HepG2 (cell line): ENCODE measurements around the gene MCM3AP. TPM values are rescaled to one million over a fixed set of nuclear protein-coding genes. Genes with fewer than 3 reads are reported as not detected.

Experiments used
- CBX5 ChIP-seq: sonication (generic); formaldehyde crosslinking; IDR thresholded peaks from 2 replicates; pipeline ENCODE4 v1.4.0; 2020; ENCODE audit warnings: missing genetic modification reagents, borderline replicate concordance
- LBX2 ChIP-seq: sonication (generic); formaldehyde crosslinking; IDR thresholded peaks from 2 replicates; pipeline ENCODE4 v1.5.0; 2020; ENCODE audit warnings: missing genetic modification reagents, mild to moderate bottlenecking, borderline replicate concordance
- NKX3-1 ChIP-seq: sonication (generic); formaldehyde crosslinking; IDR thresholded peaks from 2 replicates; pipeline ENCODE4 v1.5.0; 2020; ENCODE audit warnings: missing genetic modification reagents
- SYNCRIP ChIP-seq: fragments of 200-400 bp; formaldehyde crosslinking; IDR thresholded peaks from 2 replicates; pipeline ENCODE4 v1.6.1; 2018; ENCODE audit warnings: mild to moderate bottlenecking, low read depth, low read length; ENCODE audit not compliant: insufficient read depth
- TRIM24 ChIP-seq: sonication (generic); formaldehyde crosslinking; IDR thresholded peaks from 2 replicates; pipeline ENCODE4 v1.8.0; 2022; ENCODE audit warnings: mild to moderate bottlenecking, missing genetic modification reagents
- ZBTB40 ChIP-seq, 2 experiments: fragments of 450-650 bp in 1 of 2; sonication (generic) in 1 of 2; formaldehyde crosslinking in 1 of 2; IDR thresholded peaks; 2 replicates each; pipeline versions ENCODE4 v1.6.1 to v1.8.0; 2016 to 2022; ENCODE audit warnings: antibody characterized with exemption in 1 of 2, mild to moderate bottlenecking in 1 of 2, missing genetic modification reagents in 1 of 2
- ZNF431 ChIP-seq: sonication (generic); formaldehyde crosslinking; IDR thresholded peaks from 2 replicates; pipeline ENCODE4 v1.9.0; 2022; ENCODE audit warnings: missing genetic modification reagents, low read depth, mild to moderate bottlenecking, borderline replicate concordance
- polyA plus RNA-seq, 8 experiments: library from polyadenylated mRNA; depleted of rRNA in 3 of 8; stranded (reverse) in 7 of 8; unstranded in 1 of 8; fragments of >200 nt; fragmentation: Illumina TruSeq in 4 of 8; extraction: Trizol in 4 of 8; gene quantifications; 2 replicates each; pipeline versions ENCODE4 v1.2.1 to v1.2.3, GENCODE V29; 2011 to 2016; ENCODE audit warnings: low read depth in 4 of 8, missing spikeins in 1 of 8, mixed read lengths in 1 of 8; ENCODE audit not compliant: insufficient read depth in 1 of 8
- total RNA-seq, 5 experiments: library from RNA; depleted of rRNA; stranded (reverse); fragments of >200 nt; fragmentation: Illumina TruSeq; extraction: Trizol; gene quantifications; 2 replicates each; pipeline ENCODE4 v1.2.3, GENCODE V29; 2016; ENCODE audit warnings: low read depth in 1 of 5
- TF ChIP-seq, protein P1 (sequence below): sonication (generic); formaldehyde crosslinking; IDR thresholded peaks from 2 replicates; pipeline ENCODE4 v1.4.0; 2020; ENCODE audit warnings: missing genetic modification reagents

The MCM3AP gene
- total and polyA plus RNA-seq, 2 of the 13 experiments (the other 11 are each of a cell fraction or from before 2014, with no cell fraction given), result 27.0 to 54.7 TPM

DNA sequence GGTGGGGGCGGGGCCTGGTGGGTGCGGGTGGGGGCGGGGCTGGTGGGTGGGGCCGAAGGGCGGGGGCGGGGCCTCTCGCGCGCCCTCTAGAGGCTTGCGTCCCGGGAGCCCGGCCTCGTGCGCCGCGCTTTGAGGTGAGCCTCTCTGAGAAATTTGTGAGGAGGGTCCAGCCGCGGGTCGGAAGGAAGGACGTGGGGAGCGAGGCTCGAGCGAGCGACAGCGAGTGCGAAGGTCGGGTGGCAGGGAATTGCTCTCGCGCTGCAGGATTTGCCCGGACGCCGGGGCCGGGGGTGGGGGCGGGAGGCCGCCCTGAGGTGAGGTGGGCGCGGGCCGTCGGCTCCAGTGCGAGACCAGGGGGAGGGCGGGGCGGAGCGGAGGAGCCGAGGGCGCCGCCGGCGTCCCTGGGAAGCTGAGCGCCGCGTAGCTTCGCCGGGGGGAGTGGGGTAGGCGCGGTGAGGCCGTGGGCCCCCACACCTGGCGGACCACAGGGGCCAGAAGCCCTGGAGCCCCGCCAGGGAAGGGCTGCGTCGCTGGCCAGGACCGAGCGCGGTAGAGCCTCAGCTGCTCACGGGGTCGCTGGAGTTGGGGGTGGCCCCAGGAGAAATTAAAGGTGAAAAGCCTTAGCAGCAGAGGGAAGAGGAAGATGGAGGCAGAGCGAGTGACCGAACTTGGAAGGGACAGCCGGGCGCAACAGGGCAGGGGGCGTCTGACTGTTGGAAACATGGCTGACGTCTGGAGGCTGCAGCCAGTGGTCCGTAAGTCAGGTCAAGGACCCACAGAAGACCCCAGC, 56.1 kb downstream of the MCM3AP start (continued):
- TF ChIP-seq, protein P1, sequence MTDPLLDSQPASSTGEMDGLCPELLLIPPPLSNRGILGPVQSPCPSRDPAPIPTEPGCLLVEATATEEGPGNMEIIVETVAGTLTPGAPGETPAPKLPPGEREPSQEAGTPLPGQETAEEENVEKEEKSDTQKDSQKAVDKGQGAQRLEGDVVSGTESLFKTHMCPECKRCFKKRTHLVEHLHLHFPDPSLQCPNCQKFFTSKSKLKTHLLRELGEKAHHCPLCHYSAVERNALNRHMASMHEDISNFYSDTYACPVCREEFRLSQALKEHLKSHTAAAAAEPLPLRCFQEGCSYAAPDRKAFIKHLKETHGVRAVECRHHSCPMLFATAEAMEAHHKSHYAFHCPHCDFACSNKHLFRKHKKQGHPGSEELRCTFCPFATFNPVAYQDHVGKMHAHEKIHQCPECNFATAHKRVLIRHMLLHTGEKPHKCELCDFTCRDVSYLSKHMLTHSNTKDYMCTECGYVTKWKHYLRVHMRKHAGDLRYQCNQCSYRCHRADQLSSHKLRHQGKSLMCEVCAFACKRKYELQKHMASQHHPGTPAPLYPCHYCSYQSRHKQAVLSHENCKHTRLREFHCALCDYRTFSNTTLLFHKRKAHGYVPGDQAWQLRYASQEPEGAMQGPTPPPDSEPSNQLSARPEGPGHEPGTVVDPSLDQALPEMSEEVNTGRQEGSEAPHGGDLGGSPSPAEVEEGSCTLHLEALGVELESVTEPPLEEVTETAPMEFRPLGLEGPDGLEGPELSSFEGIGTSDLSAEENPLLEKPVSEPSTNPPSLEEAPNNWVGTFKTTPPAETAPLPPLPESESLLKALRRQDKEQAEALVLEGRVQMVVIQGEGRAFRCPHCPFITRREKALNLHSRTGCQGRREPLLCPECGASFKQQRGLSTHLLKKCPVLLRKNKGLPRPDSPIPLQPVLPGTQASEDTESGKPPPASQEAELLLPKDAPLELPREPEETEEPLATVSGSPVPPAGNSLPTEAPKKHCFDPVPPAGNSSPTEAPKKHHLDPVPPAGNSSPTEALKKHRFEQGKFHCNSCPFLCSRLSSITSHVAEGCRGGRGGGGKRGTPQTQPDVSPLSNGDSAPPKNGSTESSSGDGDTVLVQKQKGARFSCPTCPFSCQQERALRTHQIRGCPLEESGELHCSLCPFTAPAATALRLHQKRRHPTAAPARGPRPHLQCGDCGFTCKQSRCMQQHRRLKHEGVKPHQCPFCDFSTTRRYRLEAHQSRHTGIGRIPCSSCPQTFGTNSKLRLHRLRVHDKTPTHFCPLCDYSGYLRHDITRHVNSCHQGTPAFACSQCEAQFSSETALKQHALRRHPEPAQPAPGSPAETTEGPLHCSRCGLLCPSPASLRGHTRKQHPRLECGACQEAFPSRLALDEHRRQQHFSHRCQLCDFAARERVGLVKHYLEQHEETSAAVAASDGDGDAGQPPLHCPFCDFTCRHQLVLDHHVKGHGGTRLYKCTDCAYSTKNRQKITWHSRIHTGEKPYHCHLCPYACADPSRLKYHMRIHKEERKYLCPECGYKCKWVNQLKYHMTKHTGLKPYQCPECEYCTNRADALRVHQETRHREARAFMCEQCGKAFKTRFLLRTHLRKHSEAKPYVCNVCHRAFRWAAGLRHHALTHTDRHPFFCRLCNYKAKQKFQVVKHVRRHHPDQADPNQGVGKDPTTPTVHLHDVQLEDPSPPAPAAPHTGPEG, result no peak
- no peak for TF ChIP-seq SYNCRIP
- no peak for TF ChIP-seq NKX3-1 (CRISPR knock-in tag)
- TF ChIP-seq CBX5 (CRISPR knock-in tag), result no peak
- no peak for TF ChIP-seq LBX2 (CRISPR knock-in tag)
- TF ChIP-seq TRIM24, result no peak
- no peak for TF ChIP-seq ZBTB40 (IDR thresholded peaks at IDR 0.05)
- TF ChIP-seq ZBTB40 (CRISPR knock-in tag; IDR thresholded peaks at IDR 0.05), result no peak
- no peak for TF ChIP-seq ZNF431 (CRISPR knock-in tag)
